Fibroblast of the aortic adventitia (primary cell): ENCODE measurements around the gene LRRC8D. TPM values are rescaled to one million over a fixed set of nuclear protein-coding genes. Genes with fewer than 3 reads are reported as not detected.

Experiments
- DNase-seq: peaks from one replicate; pipeline ENCODE4 v3.0.0-alpha.2; 2010; ENCODE audit warnings: low read depth
- H3K4me3 ChIP-seq: 2 replicates; pipeline ENCODE4 v1.5.1; 2011; ENCODE audit warnings: low read depth, mild to moderate bottlenecking, control low read depth, low read length, moderate library complexity
- total RNA-seq: library from RNA; depleted of rRNA; stranded (reverse); fragments of >200 nt; gene quantifications from 2 replicates; pipeline ENCODE4 v1.2.3, GENCODE V29; 2012; ENCODE audit warnings: low replicate concordance
- TF ChIP-seq, protein P1 (sequence below): IDR thresholded peaks from 2 replicates; pipeline ENCODE4 v1.5.1; 2011; ENCODE audit warnings: mild to moderate bottlenecking, low read length, control low read depth, inconsistent platforms; ENCODE audit not compliant: insufficient read depth

Gene LRRC8D
- total RNA-seq, 1 donor, result 45.6 TPM

DNA sequence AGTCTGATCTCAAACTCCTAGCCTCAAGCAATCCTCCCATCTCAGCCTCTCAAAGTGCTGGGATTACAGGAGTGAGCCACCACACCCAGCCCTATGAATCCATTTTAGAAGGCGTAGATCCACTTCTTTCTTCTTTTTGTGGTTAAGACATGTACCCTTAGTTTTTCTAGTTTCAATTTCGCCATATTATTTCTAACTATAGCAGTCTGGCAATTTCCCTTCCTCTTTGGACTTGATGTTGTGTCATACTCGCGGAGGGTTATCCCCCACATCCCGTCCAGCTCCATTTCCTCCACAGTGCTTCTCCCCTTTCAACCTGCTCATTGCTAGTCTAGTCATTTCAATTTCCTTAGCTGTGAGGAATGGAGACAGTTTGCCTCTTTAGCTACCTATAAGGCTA, 5.2 kb upstream of the LRRC8D start:
- H3K4me3 ChIP-seq, result no peak overlapping the region
- no peak for DNase-seq
- TF ChIP-seq, protein P1, sequence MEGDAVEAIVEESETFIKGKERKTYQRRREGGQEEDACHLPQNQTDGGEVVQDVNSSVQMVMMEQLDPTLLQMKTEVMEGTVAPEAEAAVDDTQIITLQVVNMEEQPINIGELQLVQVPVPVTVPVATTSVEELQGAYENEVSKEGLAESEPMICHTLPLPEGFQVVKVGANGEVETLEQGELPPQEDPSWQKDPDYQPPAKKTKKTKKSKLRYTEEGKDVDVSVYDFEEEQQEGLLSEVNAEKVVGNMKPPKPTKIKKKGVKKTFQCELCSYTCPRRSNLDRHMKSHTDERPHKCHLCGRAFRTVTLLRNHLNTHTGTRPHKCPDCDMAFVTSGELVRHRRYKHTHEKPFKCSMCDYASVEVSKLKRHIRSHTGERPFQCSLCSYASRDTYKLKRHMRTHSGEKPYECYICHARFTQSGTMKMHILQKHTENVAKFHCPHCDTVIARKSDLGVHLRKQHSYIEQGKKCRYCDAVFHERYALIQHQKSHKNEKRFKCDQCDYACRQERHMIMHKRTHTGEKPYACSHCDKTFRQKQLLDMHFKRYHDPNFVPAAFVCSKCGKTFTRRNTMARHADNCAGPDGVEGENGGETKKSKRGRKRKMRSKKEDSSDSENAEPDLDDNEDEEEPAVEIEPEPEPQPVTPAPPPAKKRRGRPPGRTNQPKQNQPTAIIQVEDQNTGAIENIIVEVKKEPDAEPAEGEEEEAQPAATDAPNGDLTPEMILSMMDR, result no peak

GRCh38 chr1:89816366-89816765, 4.5 kb upstream of the LRRC8D start:
- TF ChIP-seq, protein P1, result no peak
- no peak for DNase-seq
- H3K4me3 ChIP-seq, result no peak overlapping the region

DNA sequence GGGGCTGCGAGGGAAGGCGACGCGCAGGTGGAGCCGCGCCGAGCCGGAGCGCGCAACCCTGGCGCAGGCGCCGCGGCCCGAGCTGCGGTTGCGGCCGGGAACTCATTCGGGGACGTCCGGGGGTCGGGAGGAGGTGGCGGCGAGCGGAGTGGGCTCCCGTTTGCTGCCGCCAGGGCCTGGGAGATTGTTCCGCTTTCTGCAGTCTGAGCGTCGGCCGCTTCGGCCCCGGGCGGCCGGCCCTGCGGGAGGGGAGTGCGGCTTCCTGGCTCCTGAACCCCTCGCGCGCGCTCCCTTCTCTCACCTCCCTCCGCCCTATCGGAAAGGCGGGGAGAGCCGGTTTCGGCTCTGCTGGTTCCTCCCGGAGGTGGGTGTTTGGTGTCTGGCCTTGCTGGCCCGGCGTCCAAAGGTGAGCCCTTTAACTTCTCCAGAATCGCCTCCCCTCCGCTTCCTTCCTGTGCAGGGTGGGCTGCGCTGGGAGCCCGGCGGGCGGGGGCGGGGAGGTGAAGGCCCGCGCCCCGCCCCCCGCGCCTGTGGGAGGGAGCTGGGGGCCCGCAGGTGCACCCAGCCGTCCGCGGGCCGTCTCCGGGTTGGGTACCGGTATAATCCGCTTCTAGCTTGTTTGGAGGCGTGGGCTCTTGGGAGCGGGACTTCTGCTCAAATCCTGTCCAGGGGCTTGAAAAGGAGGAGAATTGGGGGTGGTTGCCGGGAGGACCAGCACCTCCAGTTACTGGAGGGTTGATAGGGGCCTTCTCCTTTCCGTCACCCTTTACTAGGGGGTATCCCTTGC, 683 bp downstream of the LRRC8D start:
- TF ChIP-seq, protein P1, result peak; percentile 17
- no peak for DNase-seq
- H3K4me3 ChIP-seq, result peak overlapping the region; percentile 72

GRCh38 chr1:89822109-89822962, 1.5 kb downstream of the LRRC8D start:
- TF ChIP-seq, protein P1, result no peak
- no peak for DNase-seq
- peak overlapping the region; percentile 72 for H3K4me3 ChIP-seq

GRCh38 chr1:89822999-89823628, 2.3 kb downstream of the LRRC8D start:
- H3K4me3 ChIP-seq, result no peak overlapping the region
- TF ChIP-seq, protein P1, result no peak
- peak; percentile 72 for DNase-seq

GRCh38 chr1:89823679-89824292, 3.0 kb downstream of the LRRC8D start:
- no peak for DNase-seq
- TF ChIP-seq, protein P1, result no peak
- no peak overlapping the region for H3K4me3 ChIP-seq
